ENCODE results near the gene TAF4. TPM values are rescaled to one million over a fixed set of nuclear protein-coding genes. Genes with fewer than 3 reads are reported as not detected.
A peak's percentile ranks its signal among the peaks of the same experiment; 100 is the strongest.

TAF4 gene
- total RNA-seq, 2 donors from 2014 or later: 12.7 to 29.0 TPM

DNA sequence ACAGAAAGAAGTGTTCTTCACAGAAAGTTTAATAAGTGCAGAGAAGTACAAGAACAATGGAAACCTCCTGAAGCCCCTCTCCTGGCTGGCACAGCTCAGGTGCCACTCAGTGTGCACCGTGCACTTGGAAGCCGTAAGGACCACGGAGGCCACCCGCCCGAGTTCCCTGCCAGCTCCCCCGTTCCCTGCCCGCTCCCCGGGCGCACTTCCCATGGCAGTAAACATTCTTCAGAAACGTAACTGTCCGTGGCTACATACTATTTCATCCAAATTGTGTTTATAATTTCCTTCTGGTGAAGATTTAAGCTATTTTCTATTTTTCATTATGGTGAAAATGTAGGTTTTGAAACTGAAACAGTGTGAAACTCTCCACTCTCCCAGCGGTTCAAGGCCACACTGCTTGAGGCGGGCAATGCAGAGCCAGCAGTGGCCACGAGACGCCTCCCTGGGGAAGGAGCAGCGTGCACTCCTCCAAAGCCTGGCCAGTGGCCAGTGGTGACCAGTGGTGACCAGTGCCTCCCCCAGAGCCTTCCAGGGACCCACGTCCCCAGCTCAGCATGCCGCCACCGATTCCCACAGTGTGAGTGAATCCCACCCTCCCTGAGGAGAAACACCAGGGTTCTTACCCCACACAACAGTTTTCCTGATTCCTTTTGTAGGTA is 46.4 kb downstream of the TAF4 start:
- H3K4me1 ChIP-seq: peaks cover 36% of the 10 kb centered on the region
- intact Hi-C loops (cut with DNase I): no loop called here
- no peaks in the 10 kb centered on the region for H3K9me3 ChIP-seq
- no peak overlapping the region for H3K4me3 ChIP-seq
- DNase-seq (peak; percentile 38 to 57 (median 48)), ATAC-seq (no peak)
- no peaks in the 10 kb centered on the region for H3K36me3 ChIP-seq (replicated peaks in 1 of 2; ENCODE audit: insufficient read depth in 1 of 2, low read depth in 2 of 2)
- no peaks in the 10 kb centered on the region for H3K27me3 ChIP-seq
- no peak for TF ChIP-seq POLR2A (IDR thresholded peaks at IDR 0.05)
- TF ChIP-seq, protein P1, sequence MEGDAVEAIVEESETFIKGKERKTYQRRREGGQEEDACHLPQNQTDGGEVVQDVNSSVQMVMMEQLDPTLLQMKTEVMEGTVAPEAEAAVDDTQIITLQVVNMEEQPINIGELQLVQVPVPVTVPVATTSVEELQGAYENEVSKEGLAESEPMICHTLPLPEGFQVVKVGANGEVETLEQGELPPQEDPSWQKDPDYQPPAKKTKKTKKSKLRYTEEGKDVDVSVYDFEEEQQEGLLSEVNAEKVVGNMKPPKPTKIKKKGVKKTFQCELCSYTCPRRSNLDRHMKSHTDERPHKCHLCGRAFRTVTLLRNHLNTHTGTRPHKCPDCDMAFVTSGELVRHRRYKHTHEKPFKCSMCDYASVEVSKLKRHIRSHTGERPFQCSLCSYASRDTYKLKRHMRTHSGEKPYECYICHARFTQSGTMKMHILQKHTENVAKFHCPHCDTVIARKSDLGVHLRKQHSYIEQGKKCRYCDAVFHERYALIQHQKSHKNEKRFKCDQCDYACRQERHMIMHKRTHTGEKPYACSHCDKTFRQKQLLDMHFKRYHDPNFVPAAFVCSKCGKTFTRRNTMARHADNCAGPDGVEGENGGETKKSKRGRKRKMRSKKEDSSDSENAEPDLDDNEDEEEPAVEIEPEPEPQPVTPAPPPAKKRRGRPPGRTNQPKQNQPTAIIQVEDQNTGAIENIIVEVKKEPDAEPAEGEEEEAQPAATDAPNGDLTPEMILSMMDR (IDR thresholded peaks at IDR 0.05): peak in 3 of 7 experiments; percentile 2 to 29 (median 20)
- H3K27ac ChIP-seq: peak overlapping the region in 3 of 4 donors; percentile 32 to 58 (median 43)
- WGBS, 2 donors: 33 to 38% methylated on average over 15 to 19 of the region's 19 CpGs

DNA sequence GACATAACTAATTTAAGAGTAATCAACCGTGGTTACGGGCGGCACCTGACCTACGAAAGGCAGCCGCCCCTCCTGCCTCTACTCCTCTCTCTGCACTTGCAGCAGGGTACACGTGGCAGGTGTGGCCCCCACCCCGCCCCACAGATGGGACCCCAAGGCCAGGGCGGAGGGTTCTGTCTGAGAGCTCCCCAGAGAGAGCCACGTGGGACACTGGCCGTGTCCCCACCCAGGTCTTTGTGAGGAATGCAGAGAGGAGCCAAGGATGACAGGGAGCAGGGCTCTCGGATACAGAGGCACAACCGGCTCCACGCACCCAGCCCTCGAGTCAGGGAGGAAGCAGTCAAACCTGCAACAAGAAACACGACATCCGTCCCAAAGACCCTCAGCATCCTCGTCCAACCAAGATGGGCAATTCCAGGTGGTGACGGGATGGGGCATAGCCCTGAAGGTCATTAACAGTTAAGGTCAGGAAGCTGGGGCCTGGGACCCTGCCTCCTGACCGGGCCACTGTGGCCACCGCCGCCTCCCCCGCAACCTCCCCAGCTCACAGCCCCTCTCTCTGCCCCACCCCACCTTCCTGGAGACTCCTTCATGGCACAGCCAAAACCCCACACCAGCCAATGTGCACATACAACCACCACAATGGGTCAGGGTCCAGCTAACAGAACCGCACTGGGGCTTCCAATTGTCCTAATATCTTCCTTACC is 47.1 kb downstream of the TAF4 start:
- peak overlapping the region in 3 of 4 donors; percentile 32 to 58 (median 43) for H3K27ac ChIP-seq
- ATAC-seq (no peak), DNase-seq (no peak)
- peaks cover 36% of the 10 kb centered on the region for H3K4me1 ChIP-seq
- no peak for TF ChIP-seq POLR2A (IDR thresholded peaks at IDR 0.05)
- TF ChIP-seq, protein P1 (IDR thresholded peaks at IDR 0.05): no peak
- H3K9me3 ChIP-seq: no peaks in the 10 kb centered on the region
- intact Hi-C loops (cut with DNase I): no loop called here
- 87 to 92% methylated on average over 10 to 23 of the region's 23 CpGs for WGBS, 2 donors
- no peaks in the 10 kb centered on the region for H3K36me3 ChIP-seq (replicated peaks in 1 of 2; ENCODE audit: insufficient read depth in 1 of 2, low read depth in 2 of 2)
- no peaks in the 10 kb centered on the region for H3K27me3 ChIP-seq
- no peak overlapping the region for H3K4me3 ChIP-seq

DNA sequence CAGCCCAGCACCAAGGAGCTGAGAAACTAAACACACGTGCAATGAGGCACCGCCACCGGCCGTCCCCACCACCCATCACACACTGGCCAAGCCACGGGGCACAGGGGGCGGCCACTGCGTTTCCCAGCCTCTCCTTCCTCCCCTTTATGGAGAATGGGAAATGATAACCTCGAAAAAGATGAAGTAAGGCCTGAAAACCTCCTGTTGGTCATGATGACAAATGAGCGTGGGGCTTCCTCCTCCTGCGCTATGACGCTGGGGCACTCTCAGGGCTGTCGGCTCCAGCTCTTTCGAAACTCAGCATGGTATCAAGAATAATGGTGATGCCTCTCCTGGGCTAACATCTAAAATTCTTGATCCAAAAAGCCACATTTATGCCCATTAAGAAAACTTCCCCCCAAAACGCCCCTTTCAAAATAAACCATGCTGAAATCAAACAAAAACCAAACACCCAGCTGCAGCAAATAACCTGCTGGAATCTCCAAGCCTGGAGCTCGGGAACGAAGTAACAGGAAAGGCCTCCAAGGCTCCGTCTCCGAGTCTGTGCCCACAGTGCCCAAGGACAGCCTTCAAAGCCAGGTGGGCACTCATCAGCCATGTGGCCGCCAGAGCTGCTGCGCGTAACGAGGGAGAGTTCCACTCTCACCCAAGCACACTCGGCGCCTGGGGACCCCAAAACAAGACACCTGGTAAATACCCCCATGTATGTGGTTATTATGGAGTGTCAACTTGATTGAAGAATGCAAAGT is 50.0 kb downstream of the TAF4 start:
- intact Hi-C loops (cut with DNase I): no loop called here
- TF ChIP-seq, protein P1 (IDR thresholded peaks at IDR 0.05): no peak
- TF ChIP-seq POLR2A (IDR thresholded peaks at IDR 0.05): no peak

DNA sequence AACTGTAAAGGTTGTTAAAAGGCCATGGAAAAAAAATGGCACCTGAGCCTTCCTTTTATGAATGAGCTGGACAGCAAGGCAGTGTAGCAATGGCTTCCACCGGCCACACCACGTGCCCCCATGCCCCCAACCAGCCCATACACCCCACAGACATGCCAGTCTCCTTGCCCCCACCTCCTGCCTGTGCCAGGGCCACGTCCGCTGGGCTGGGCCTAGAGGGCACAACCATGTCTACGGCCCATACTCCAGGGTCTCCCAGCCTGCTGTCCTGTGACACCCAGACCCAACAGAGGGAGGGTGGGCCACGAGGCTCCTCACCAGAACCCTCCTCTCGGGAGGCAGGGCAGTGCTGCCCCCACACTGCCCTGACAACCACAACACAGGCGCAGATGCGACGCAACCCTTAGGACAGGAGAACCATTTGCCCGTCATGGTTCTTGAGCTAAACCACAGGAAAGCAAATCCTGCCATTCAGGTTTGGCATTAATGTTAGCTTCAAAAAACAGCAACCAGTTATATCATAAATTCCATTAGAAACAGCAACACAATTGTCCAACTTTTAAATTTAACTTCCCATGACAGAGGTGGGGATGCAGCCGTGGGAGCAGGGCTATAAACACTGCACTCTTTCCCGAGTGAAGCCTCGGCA is 50.7 kb downstream of the TAF4 start:
- Histone ChIP-seq H3K4me1 (peaks cover 17% of the 10 kb centered on the region), H3K27me3 (no peaks in the 10 kb centered on the region), H3K36me3 (replicated peaks in 1 of 2; ENCODE audit: insufficient read depth in 1 of 2, low read depth in 2 of 2) (peaks cover 0 to 9% of the 10 kb centered on the region in 2 donors), H3K9me3 (no peaks in the 10 kb centered on the region), H3K27ac (peak overlapping the region in 1 of 4 donors; percentile 13), H3K4me3 (no peak overlapping the region)
- DNase-seq: no peak
- intact Hi-C loops (cut with DNase I): no loop called here
- WGBS, 2 donors: 75 to 80% methylated on average over 9 to 14 of the region's 14 CpGs
- ATAC-seq: no peak
- TF ChIP-seq, protein P1 (IDR thresholded peaks at IDR 0.05): no peak
- TF ChIP-seq POLR2A (IDR thresholded peaks at IDR 0.05): no peak

More for the DNA sequence above, 50.0 kb downstream of the TAF4 start:
- no peak overlapping the region for H3K27ac ChIP-seq
- H3K36me3 ChIP-seq (replicated peaks in 1 of 2; ENCODE audit: insufficient read depth in 1 of 2, low read depth in 2 of 2): peaks cover 0 to 9% of the 10 kb centered on the region in 2 donors
- ATAC-seq (no peak), DNase-seq (no peak)
- H3K4me1 ChIP-seq: peaks cover 24% of the 10 kb centered on the region
- no peaks in the 10 kb centered on the region for H3K9me3 ChIP-seq
- WGBS, 2 donors: 76 to 83% methylated on average over 24 of the region's 24 CpGs
- H3K4me3 ChIP-seq: no peak overlapping the region
- H3K27me3 ChIP-seq: no peaks in the 10 kb centered on the region

Data from body of pancreas (tissue), 4 donors.